Vagina (tissue), 2 donors: ENCODE data around the gene PCDH19. TPM values are rescaled to one million over a fixed set of nuclear protein-coding genes. Genes with fewer than 3 reads are reported as not detected.

Source experiments
- DNase-seq, 2 donors: peaks; one replicate each; pipeline ENCODE4 v3.0.0-alpha.2; 2017; ENCODE audit errors: extremely low spot score in 2 of 2
- H3K27ac ChIP-seq: fragments of 200-600 bp; sonication (generic); one replicate; pipeline ENCODE4 v1.5.1; 2019
- H3K27me3 ChIP-seq: fragments of 200-600 bp; sonication (generic); one replicate; pipeline ENCODE4 v1.5.1; 2019
- H3K36me3 ChIP-seq, 2 donors: fragments of 200-600 bp; sonication (generic); one replicate each; pipeline ENCODE4 v1.5.1; 2017 to 2019
- H3K4me1 ChIP-seq: fragments of 200-600 bp; sonication (generic); one replicate; pipeline ENCODE4 v1.5.1; 2019
- H3K4me3 ChIP-seq, 2 donors: fragments of 200-600 bp; sonication (generic); 1 replicate in 1 of 2; 2 replicates in 1 of 2; pipeline ENCODE4 v1.5.1; 2016 to 2019
- H3K9me3 ChIP-seq: fragments of 200-600 bp; sonication (generic); one replicate; pipeline ENCODE4 v1.5.1; 2019
- CTCF ChIP-seq, 3 experiments: fragments of 450-650 bp in 2 of 3; fragments of 200-600 bp in 1 of 3; sonication (generic) in 1 of 3; IDR thresholded peaks; one replicate each; pipeline ENCODE4 v1.5.1; 2017 to 2019; ENCODE audit warnings: antibody characterized with exemption in 3 of 3, mild to moderate bottlenecking in 2 of 3, moderate library complexity in 2 of 3
- POLR2A ChIP-seq, 2 donors: fragments of 450-650 bp; IDR thresholded peaks; one replicate each; pipeline ENCODE4 v1.6.1; 2017; ENCODE audit warnings: antibody characterized with exemption in 2 of 2, mild to moderate bottlenecking in 2 of 2, moderate library complexity in 2 of 2
- POLR2AphosphoS5 ChIP-seq, 2 donors: sonication (generic); formaldehyde crosslinking; IDR thresholded peaks; one replicate each; pipeline ENCODE4 v1.9.0; 2017; ENCODE audit warnings: antibody characterized with exemption in 2 of 2, mild to moderate bottlenecking in 2 of 2, low read depth in 1 of 2; ENCODE audit not compliant: insufficient read depth in 1 of 2
- intact Hi-C: fragments of 100-400 bp; cut with DNase I; formaldehyde crosslinking; loops from one replicate; pipeline ENCODE4 v1.15.1; 2023
- total RNA-seq: library from RNA; depleted of rRNA; stranded (reverse); fragments of >200 nt; gene quantifications from one replicate; pipeline ENCODE4 v1.2.3, GENCODE V29; 2016

Gene PCDH19
- total RNA-seq, 1 donor from 2014 or later: 3.4 TPM

- Histone ChIP-seq H3K36me3 (no peaks in the 10 kb centered on the region), H3K27ac (no peak overlapping the region), H3K4me3 (no peak overlapping the region), H3K4me1 (no peaks in the 10 kb centered on the region), H3K27me3 (no peaks in the 10 kb centered on the region), H3K9me3 (no peaks in the 10 kb centered on the region)
- DNase-seq: no peak
- TF ChIP-seq POLR2AphosphoS5 (IDR thresholded peaks at IDR 0.05; ENCODE audit: insufficient read depth in 1 of 2, low read depth in 1 of 2) (no peak), CTCF (IDR thresholded peaks at IDR 0.05) (no peak), POLR2A (IDR thresholded peaks at IDR 0.05) (no peak)
- intact Hi-C loops: no loop called here
These were observed 56.7 kb downstream of the PCDH19 start for GRCh38 chrX:100353326-100353725.

GRCh38 chrX:100350704-100351489, 59.2 kb downstream of the PCDH19 start:
- DNase-seq: no peak
- no peak overlapping the region for H3K4me3 ChIP-seq
- TF ChIP-seq POLR2A (IDR thresholded peaks at IDR 0.05) (no peak), CTCF (IDR thresholded peaks at IDR 0.05) (no peak), POLR2AphosphoS5 (IDR thresholded peaks at IDR 0.05; ENCODE audit: insufficient read depth in 1 of 2, low read depth in 1 of 2) (no peak)
- no peaks in the 10 kb centered on the region for H3K9me3 ChIP-seq
- no peaks in the 10 kb centered on the region for H3K27me3 ChIP-seq
- H3K36me3 ChIP-seq: no peaks in the 10 kb centered on the region
- H3K4me1 ChIP-seq: no peaks in the 10 kb centered on the region
- no peak overlapping the region for H3K27ac ChIP-seq
- intact Hi-C loops: no loop called here

- intact Hi-C loops: no loop called here
- no peaks in the 10 kb centered on the region for H3K36me3 ChIP-seq
- H3K4me1 ChIP-seq: no peaks in the 10 kb centered on the region
- no peak overlapping the region for H3K4me3 ChIP-seq
- H3K27ac ChIP-seq: no peak overlapping the region
- H3K27me3 ChIP-seq: no peaks in the 10 kb centered on the region
- TF ChIP-seq POLR2A (IDR thresholded peaks at IDR 0.05): no peak
- no peak for TF ChIP-seq CTCF (IDR thresholded peaks at IDR 0.05)
- no peak for TF ChIP-seq POLR2AphosphoS5 (IDR thresholded peaks at IDR 0.05; ENCODE audit: insufficient read depth in 1 of 2, low read depth in 1 of 2)
- no peaks in the 10 kb centered on the region for H3K9me3 ChIP-seq
- no peak for DNase-seq
These were observed 60.7 kb downstream of the PCDH19 start for GRCh38 chrX:100349391-100349790.

GRCh38 chrX:100341142-100341510, 68.9 kb downstream of the PCDH19 start:
- H3K36me3 ChIP-seq: no peaks in the 10 kb centered on the region
- H3K4me1 ChIP-seq: no peaks in the 10 kb centered on the region
- intact Hi-C loops: no loop called here
- H3K27me3 ChIP-seq: no peaks in the 10 kb centered on the region
- H3K9me3 ChIP-seq: no peaks in the 10 kb centered on the region
- no peak overlapping the region for H3K4me3 ChIP-seq
- no peak for TF ChIP-seq CTCF (IDR thresholded peaks at IDR 0.05)
- no peak for TF ChIP-seq POLR2AphosphoS5 (IDR thresholded peaks at IDR 0.05; ENCODE audit: insufficient read depth in 1 of 2, low read depth in 1 of 2)
- no peak for TF ChIP-seq POLR2A (IDR thresholded peaks at IDR 0.05)
- H3K27ac ChIP-seq: no peak overlapping the region
- DNase-seq: no peak

GRCh38 chrX:100340491-100341141, 69.5 kb downstream of the PCDH19 start:
- intact Hi-C loops: no loop called here
- Histone ChIP-seq H3K27me3 (no peaks in the 10 kb centered on the region), H3K27ac (no peak overlapping the region), H3K4me1 (no peaks in the 10 kb centered on the region), H3K36me3 (no peaks in the 10 kb centered on the region), H3K9me3 (no peaks in the 10 kb centered on the region), H3K4me3 (no peak overlapping the region)
- no peak for TF ChIP-seq POLR2AphosphoS5 (IDR thresholded peaks at IDR 0.05; ENCODE audit: insufficient read depth in 1 of 2, low read depth in 1 of 2)
- TF ChIP-seq POLR2A (IDR thresholded peaks at IDR 0.05): no peak
- no peak for TF ChIP-seq CTCF (IDR thresholded peaks at IDR 0.05)
- no peak for DNase-seq
